ENCODE measurements around the gene RBM6. TPM values are rescaled to one million over a fixed set of nuclear protein-coding genes. Genes with fewer than 3 reads are reported as not detected.

RBM6 gene
- total and polyA plus RNA-seq, 2 of the 4 experiments (the other 2 are of a cell fraction), result 38.5 to 64.6 TPM

- Histone ChIP-seq H4K8ac (ENCODE audit: low read depth in 2 of 2, low read length in 2 of 2) (no peak overlapping the region), H3K23ac (ENCODE audit: low read depth, low read length) (no peak overlapping the region), H4K20me1 (ENCODE audit: insufficient read depth, low read length) (no peaks in the 10 kb centered on the region), H2BK20ac (ENCODE audit: low read depth, low read length) (no peak overlapping the region), H4K91ac (ENCODE audit: insufficient read depth, low read depth, low read length) (no peak overlapping the region), H3K4me1 (ENCODE audit: control insufficient read depth, insufficient read depth, low read length) (peaks cover 8% of the 10 kb centered on the region), H2BK5ac (ENCODE audit: low read depth, low read length, poor library complexity, severe bottlenecking) (no peak overlapping the region), H3K4me3 (ENCODE audit: insufficient read depth, low read depth, low read length) (no peak overlapping the region), H3K27ac (ENCODE audit: insufficient read depth, low read length) (no peak overlapping the region), H3K9me1 (ENCODE audit: insufficient read depth, low read length) (peaks cover 5% of the 10 kb centered on the region; the same call in 1 of the 2 replicates), H3K4ac (ENCODE audit: low read depth, low read length) (no peak overlapping the region), H2BK120ac (ENCODE audit: low read depth, low read length) (no peak overlapping the region), H3K27me3 (ENCODE audit: control insufficient read depth, insufficient read depth, low read length) (no peaks in the 10 kb centered on the region), H3K4me2 (ENCODE audit: low read depth, low read length) (no peak overlapping the region), H3K9me3 (ENCODE audit: control insufficient read depth, insufficient read depth, low read length) (no peaks in the 10 kb centered on the region), H3K79me1 (ENCODE audit: low read depth in 1 of 2, low read length in 2 of 2) (peaks cover 16 to 36% of the 10 kb centered on the region in 2 experiments), H3K56ac (ENCODE audit: extremely low read depth, insufficient read depth, low read length) (no peak overlapping the region), H3K14ac (replicated peaks; ENCODE audit: low read depth, low read length) (no peak overlapping the region), H2AK5ac (ENCODE audit: low read depth, low read length) (no peak overlapping the region), H4K5ac (ENCODE audit: low read depth, low read length) (no peak overlapping the region), H2BK15ac (ENCODE audit: low read depth, low read length) (no peak overlapping the region), H3K18ac (ENCODE audit: low read depth, low read length) (no peak overlapping the region), H2AFZ (replicated peaks; ENCODE audit: low read length, poor library complexity) (no peak overlapping the region), H3K9ac (ENCODE audit: low read depth, low read length) (no peak overlapping the region), H2AK9ac (replicated peaks; ENCODE audit: low read depth, low read length, poor library complexity) (no peak overlapping the region), H3K36me3 (ENCODE audit: control insufficient read depth, insufficient read depth, low read length) (no peaks in the 10 kb centered on the region)
- POLR2A ChIA-PET (ENCODE audit: unreplicated experiment), result no interaction called here
- no CpG with 5 or more reads among the region's 5 CpGs for WGBS, 2 experiments (ENCODE audit: extremely low coverage in 2 of 2, insufficient read length in 1 of 2)
- dilution Hi-C loops (cut with HindIII; ENCODE audit: low sequenced_read_pairs, unreplicated experiment) (no loop called here), in situ Hi-C loops (cut with MboI; ENCODE audit: low sequenced_read_pairs) (no loop called here), intact Hi-C loops (cut with micrococcal nuclease) (no loop called here)
- TF ChIP-seq CEBPB (IDR thresholded peaks at IDR 0.05; ENCODE audit: low read depth, low read length) (no peak), SMC3 (IDR thresholded peaks at IDR 0.05; ENCODE audit: low read depth, low read length) (no peak), CTCF (conservative IDR thresholded peaks at IDR 0.05; ENCODE audit: low read depth, low read length) (no peak), RFX5 (IDR thresholded peaks at IDR 0.05; ENCODE audit: low read depth, low read length) (no peak), NFE2L2 (IDR thresholded peaks at IDR 0.05; ENCODE audit: low read depth, low read length) (no peak), CHD1 (IDR thresholded peaks at IDR 0.05; ENCODE audit: low read depth, low read length) (no peak), MXI1 (IDR thresholded peaks at IDR 0.05; ENCODE audit: borderline replicate concordance, low read depth, low read length) (no peak), POLR2A (IDR thresholded peaks at IDR 0.05; ENCODE audit: low read depth, low read length) (no peak), RAD21 (IDR thresholded peaks at IDR 0.05; ENCODE audit: low read length) (no peak), MAFK (IDR thresholded peaks at IDR 0.05; ENCODE audit: low read depth, low read length) (no peak), USF2 (IDR thresholded peaks at IDR 0.05; ENCODE audit: low read depth, low read length) (no peak), ELK1 (IDR thresholded peaks at IDR 0.05; ENCODE audit: borderline replicate concordance, low read depth, low read length) (no peak), MAZ (IDR thresholded peaks at IDR 0.05; ENCODE audit: borderline replicate concordance, low read depth, low read length) (no peak), FOS (IDR thresholded peaks at IDR 0.05; ENCODE audit: low read depth, low read length) (no peak), BHLHE40 (IDR thresholded peaks at IDR 0.05; ENCODE audit: low read depth, low read length) (no peak), RCOR1 (IDR thresholded peaks at IDR 0.05; ENCODE audit: insufficient replicate concordance, low read length) (no peak)
- CTCF ChIA-PET, result no interaction called here
- no TSS peak for BruUV-seq (replicated peaks)
- DNase-seq (no peak), ATAC-seq (ENCODE audit: low read depth) (no peak)
These were observed 12.2 kb upstream of the RBM6 start for GRCh38 chr3:49927798-49928197.
